Mesenteric fat pad (tissue), 1 donor: ENCODE data around the gene SALL1. TPM values are rescaled to one million over a fixed set of nuclear protein-coding genes. Genes with fewer than 3 reads are reported as not detected.

Source experiments
- DNase-seq: peaks from one replicate; pipeline ENCODE4 v3.0.0-alpha.2; 2020; ENCODE audit warnings: low spot score
- total RNA-seq: library from RNA; stranded (reverse); fragmentation: NEBNext Ultra II Directional; extraction: Animal tissue kit (Norgen Biotek cat#: 25700); gene quantifications from one replicate; pipeline ENCODE4 v1.2.1, GENCODE V29; 2021
- donor health status: DM: yes; HTN: yes; CAD: no.

SALL1 gene
- total RNA-seq, 1 donor from 2014 or later: 0.45 TPM

DNA sequence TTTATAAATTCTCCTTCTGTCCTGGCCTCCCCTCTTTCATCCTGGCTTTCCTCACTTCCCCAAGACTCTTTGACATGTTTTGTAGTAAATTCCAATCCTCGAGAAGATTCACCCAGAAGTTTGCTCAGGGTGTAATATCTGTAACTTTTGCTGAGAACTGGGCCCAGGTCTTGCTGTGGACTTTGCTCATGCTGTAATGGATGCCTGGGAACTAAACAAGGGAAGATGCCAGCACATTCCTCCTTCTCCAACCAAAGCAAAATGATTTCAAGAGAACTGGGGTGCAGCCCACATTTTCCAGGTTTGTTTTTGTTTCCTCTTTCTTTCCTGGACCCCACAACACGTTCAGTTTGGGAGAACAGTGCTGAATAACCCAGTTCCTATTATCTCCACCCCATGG is 6.6 kb upstream of the SALL1 start:
- no peak for DNase-seq

DNA sequence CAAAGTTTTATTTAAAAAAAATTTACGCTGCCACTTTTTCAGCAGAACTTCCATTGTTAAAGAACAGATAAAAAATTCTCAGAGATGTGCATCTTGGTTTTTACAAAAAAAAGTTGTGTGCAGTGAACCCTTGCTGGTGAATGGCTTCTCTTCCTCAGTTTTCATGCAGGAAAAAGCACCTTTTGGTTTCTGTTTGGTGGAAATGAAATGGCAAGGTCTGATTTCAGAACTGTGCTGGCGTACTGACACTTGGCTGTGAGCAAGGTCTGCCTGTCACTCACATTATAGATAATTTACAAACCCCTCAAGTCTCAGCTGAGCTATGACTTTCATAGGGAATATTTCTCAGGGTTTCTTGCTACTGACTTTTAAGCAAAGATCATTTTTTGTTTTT is 5.7 kb upstream of the SALL1 start:
- no peak for DNase-seq

DNA sequence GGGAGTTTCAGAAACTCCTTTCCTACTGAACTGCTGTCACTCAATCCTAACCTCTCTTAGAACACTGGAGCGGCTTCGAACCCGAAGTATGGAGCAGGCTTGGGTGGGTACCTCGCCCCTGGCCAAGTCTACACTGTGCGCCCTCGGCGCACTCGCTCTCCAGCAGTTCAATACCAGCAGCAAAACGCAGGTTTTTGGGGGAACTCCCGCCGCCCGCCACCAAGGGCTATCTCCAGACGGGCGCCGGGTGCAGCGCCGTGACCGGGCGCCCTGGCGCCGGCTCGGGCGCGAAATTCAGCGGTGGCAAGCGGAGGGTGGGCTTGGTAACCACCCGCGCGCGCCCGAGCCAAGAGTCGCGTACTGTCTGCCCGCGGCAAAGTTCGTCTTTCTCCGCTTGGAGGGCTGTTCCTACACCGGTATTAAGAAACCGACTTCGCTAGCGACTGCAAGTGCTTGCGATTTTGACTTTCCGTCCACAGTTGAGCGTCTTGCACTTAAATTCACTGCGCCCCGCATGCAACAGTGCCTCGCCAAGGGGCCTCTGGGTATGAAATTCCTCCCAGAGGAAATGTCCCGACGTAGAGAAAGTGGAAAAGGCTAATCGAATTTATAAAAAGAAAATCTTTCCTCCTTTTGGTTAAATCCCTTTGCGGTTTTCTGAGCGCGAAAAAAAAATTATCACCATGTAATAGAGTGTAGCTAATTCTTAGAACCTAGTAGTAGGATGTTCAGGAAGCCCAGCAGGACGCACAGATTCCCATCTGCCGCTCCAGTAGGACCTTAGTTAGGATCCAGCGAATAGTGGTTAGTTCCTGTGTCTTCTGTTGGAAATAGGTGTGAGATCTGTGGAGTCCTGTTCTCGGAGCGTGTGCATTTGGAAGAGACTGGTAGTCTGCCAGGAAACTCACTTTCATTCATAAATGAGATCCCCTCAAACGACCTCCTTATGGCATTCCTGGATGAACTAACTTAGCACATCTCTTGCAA is 5.0 kb upstream of the SALL1 start:
- DNase-seq: no peak

DNA sequence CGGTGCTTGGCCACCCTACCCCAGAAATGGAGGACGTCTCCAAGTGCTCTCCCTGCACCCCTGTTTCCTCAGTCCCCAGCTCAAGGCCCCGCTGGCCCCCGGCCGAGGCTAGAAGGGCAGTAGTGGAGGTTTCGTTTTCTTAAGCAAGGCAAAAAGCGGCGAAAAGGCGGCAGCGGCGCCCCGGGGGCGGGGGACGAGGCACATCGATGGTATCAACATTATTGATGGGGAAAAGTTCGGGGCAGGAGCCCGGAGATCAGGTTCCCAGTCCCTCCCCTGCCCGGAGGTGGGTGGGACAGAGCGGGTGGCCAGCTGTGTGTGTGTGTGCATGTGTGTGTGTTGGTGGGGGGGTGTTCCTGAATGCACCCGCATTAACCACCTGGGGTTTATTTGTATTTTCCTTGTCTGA is 4.1 kb upstream of the SALL1 start:
- DNase-seq: no peak

DNA sequence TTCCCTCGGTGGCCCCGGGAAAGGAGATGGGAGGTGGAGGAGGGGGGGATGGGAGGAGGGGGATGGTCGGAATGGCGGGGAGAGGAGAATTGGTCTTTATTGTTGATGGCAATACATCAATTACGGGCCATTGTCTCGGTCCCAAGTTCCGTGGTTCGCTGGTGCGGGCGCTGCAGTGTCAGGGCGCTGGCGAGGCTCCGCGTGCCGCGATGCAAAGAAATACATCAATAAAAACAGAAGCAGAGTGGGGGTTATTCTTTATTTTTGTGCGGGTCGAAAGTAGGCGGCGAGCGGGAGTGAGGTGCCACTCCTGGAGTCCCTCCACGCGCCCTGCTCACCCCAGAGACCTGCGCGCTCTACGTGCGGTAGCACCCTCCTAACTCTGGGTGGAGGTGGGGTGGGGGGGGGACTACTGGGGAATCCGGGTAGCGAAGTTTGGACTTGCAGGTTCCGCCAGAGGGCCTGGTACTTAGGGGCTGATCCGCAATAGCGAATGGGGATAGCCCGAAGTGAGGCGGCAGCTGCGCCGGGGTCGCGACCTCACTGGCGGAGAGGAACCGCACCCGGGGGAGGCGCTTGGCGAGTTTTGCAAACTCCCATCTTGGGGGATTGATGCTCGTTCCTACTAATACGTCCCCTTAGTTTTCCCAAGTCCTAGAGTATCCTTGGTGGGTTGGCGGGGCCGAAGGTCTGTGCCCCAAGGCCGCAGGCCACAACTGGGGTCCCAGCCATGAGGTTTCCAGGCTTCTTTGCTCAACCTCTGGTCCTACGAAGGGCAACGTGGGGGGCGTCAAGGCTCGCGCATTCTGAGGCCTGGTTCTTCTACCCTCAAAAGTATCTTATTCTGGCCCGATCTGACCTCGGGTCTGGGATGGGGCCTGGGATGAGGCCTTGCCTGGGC is 3.5 kb upstream of the SALL1 start:
- DNase-seq: no peak

DNA sequence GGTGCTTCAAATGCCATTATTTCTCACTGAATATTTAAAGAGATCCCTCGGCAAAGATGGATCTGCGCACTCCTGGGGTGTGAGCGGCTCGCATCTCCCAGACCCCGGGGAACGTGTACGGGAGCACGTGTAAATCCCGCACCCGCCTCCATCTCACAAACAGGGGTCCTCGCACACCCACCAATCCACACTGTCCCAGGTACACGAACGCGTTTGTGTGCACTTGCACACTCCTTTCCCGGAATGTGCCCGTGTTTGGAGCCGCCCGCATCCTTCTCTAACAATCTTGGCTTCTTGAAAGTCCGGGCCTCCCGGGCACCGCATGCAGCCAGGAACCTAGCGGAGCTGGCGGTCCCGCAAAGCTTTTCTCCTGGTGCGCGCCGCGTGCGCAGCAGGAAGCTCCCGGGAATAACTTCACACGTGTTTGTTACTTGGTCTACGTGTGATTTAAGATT is 2.5 kb upstream of the SALL1 start:
- DNase-seq: no peak

DNA sequence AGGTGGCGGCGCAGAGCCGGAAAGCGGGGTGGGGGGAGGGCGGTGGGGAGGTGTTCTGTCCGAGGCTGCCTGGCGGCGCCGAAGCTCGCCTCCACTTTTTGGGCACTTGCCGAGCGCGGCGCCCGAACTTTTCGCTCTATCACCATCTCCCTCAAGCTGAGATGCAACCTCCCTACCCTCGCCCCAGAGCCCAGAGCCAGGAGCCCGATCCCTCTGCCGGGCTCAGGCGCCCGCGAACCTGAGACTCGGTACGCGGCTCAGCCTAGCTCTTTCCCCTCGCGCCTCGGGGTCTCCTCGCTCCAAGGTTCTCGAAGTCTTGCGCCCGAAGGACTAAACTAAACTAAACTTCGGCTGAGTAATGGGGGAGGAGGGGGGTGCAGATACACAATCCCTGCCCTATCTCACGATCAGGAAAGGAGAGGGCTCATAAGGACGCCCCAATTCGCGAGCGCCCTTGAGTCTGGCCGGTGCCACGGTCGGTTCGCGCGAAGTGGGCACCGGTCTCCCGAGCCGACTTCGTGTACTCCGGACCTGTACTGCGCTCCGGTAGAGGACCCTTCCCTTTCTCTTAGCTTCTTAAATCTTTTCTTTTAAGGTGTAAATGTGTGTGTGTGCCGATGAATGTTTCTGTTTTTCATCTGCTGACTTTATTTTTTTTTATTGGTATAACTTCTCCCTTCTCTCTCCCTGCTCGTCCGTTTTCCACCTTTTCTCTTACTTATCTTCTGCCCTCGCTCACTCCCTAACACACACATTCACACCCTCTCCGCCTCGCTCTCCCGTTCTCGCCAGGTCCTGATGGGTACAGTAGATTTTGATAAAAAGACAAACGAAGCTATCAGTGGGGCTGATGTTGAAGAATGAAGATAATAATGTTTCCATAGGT is 1.9 kb upstream of the SALL1 start:
- DNase-seq: no peak

DNA sequence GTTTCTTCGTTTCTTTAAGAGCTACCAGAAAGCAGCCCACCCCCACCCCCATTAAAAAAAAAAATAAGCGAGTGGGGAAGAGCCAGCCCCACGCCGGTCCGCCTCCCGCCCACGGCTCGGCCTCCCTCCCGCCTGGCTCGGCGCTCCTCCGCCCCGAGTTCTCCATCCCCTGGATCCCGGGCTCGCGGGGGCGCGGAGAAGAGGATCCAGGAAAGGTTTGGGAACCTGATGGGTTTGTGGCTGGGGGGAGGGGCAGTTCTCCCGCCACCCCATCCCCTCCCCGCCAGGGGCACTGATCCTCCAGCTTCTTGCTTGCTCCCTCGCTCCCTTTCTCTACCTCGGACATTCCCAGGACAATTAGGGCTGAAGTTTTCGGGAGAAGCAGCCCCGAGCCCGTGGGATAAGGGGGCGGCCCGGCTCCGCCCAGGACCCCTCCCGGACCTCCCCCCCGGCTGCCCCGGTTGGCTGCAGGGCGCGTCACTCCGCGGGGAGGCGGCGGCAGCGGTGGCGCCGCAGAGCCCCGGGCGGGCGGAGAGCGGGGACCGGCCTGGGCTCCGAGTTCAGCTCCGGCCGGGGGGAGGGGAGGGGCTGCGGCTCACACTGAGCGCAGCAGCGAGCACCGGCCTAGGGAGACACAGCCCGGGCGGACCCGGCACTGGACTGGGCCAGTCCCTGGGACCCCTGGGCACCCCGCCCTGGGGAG is 1.0 kb upstream of the SALL1 start:
- DNase-seq: no peak

DNA sequence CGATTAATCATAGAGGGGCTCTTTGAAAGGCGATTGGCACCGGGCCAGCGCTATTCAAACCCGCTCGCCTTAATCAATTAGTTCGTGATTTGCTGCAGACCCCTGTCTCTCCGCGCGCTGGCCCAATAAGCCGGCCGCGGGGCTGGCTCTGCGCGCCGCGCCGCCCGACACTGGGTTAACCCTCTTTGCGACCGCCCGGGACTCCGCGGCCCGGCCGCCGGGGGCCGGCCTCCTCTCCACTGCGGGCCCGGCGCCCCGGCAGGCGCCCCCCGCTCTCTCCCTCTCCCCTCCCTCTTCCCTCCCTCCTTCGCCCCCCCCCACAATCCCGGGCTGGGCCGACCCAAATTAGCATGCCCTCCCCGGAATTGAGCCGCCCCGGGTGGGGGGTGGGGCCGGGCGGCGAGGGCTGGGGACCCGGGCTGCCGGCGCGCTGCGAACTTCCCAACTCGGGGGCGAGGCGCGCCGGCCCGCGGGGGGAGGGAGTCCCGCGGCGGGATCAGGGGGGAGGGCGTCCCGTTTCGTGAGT is 428 bp upstream of the SALL1 start:
- DNase-seq: no peak

DNA sequence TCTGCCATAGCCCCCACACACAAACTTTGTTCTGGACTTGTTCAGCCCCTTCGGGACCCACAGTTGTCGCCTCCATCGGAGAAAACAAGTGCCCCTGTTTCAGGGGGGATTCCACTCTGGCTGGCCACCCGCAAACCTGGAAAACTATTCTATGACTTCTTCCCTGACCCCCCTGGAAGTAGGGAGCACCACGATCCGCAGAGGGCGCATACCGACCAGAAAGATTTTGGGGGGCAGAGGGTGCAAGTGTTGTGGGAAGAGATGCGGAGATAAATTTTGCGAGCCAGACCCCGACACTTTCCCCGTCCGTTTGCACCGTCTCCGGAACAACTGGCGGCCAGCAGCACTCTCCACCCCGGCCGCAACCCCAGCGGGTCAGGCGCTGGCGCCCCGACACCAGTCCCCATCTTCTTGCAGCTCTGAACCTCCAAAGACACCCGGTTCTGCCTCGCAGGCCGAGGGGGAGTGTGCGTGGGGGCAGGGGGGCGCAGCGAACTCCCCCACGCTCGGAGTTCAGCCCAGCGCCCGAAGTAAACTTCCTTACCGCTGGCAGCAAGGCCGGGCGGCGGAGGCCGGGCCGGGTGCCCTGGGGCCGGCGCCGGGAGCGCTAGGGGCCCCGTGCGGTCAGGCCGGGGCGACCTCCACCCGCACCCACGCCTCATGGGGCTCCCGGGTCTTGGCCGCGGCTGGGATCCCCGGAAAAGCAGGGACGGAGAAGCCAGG is 744 bp downstream of the SALL1 start:
- no peak for DNase-seq

DNA sequence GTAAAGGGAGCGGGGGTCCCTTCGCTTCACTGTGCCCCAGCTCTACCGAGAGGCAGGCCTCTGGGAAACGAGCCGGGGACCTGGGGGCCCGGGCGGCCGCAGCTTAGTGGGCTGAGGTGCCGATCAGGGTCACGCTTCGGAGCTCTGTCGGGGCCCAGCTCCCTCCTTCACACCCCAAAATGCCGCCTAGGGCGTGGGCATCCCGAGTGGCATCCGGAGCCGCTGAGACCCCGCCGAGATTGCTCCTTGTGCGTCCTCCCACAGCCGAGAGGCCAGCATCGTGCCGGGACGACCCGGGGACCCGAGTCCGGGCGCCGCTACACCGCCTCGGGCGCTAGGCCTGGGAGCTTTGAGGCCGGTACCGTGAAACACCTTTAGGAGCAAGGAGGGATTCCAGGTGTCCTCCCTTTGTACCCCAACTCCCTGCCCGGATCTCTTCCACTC is 1.3 kb downstream of the SALL1 start:
- DNase-seq: no peak

DNA sequence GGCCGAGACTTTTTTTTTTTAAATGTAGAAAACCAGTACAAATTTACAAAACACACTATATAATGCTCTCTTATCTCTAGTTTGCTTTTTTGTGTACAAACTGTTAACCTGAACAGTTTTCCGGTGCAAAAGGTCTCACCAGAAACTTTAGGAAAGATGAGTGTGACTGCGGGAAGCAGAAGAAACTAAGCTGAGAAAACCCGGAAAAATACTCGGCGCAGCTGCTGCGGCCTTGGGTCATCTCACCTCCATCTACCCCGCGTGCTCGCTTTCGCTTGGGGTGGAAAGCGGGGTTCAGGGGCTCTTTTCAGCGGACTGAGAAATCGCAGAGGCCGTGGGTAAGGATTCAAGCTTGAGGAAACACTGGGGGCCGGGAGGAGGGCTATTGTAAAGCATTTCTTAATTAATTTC is 1.8 kb downstream of the SALL1 start:
- DNase-seq: no peak

DNA sequence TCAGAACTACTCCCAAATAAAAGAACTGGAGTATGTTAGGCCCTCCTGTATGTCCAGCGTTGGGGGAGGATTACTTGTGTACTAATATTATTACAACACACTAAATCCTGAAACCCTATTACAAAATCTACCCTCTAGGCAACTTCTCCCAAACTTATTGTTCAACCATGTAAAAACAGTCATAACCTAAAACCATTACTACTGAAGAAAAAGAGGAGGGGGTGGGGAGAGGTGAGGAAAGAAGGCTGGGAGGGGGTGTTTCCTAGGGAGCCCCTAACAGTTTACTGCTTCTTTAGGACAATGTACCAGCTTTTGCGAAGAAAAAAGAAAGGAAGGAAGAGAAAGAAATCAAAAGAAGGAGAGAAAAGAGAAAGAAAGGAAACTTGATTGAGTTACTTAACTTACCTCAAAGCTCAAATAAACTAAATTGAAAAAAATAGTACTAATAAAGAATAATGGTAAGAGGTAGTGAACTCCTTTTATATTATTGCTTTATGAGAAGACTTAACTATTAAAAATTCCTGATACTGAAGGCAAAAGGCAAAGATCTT is 2.3 kb downstream of the SALL1 start:
- DNase-seq: no peak

DNA sequence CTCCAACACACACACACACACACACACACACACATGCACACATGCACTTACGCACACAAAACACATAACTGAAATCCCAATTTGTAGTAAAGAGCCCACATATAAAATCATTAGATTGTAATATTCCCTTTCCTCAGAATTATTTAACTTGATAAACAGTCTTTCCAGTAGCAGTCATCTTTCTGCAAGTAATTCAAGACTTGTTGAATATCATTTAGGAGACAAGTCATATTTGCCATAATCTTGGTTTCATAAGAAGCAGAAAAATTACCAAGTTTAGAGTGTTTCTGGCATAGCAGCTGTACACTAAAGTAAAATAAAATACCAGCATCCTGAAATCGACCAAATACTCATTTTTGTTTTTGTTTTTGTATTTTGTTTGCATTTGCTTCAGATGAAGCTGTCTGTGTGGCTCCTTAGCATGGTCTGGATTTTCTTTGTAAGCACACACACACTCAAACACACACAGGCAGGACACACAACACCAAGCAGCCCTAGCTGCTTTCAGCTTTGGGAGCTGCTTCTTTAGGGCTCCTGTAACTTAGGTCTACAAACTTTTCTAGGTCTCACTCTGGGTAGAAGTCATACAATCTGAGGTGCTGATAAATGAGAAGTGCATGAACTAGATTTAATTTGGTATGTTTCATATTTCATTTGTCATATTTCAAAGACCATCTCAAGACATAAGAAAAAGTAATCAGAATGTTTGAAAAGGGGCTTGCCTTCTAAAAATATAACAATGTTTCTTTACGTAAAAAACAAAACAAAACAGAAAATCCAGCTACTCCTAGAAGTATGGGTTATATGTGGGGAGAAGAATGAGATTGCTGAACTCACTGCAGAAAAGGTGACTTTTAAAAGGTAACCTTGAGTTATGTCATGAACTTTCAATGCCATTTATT is 3.0 kb downstream of the SALL1 start:
- no peak for DNase-seq

DNA sequence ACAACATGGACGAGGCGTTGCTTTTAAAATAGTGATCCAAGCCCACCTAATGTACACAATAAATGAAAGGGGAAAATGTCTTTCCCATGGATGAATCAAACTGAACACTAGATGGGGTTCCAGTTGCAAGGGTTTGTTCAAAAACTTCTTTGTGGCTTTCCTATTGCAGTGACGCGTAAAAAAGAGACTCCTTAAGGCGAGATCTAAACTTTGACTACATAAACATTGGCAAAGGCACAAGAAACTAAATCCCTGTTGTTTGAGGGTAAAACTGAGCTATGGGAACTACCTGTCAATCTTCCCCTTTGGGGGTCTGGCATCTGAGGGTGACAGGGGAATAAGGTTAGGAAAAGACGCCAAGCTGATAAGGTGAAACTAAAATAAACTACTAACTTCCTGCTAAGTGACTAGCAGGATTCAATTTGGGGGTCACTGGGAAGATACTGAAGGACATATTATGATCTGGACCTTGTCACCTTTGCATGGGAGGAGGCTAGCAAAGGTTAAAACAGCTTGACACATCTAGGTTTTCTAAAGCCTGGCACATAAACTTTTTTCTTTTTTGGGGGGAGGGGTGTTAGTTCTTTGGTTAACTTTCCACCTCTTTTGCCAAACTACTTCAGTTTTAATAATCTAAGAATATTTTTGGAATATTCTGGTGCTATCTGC is 4.7 kb downstream of the SALL1 start:
- no peak for DNase-seq

DNA sequence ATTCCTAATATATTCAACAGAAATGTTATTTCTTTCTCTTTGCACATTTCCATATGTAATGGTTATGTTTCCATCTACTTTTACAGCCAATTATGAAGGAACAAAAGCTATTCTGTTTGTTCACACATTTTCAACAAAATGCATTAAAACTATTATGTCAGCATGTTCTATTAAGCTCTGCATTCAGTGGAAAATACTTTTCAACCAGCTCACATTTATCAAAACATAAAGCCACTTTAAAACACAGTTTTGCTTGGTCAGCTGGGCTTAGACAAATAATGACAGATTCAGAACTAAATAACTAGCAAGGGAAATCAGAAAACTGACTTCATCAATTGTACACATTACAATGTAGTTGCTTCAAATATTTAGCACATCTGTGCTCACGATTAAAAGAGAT is 6.9 kb downstream of the SALL1 start:
- no peak for DNase-seq

DNA sequence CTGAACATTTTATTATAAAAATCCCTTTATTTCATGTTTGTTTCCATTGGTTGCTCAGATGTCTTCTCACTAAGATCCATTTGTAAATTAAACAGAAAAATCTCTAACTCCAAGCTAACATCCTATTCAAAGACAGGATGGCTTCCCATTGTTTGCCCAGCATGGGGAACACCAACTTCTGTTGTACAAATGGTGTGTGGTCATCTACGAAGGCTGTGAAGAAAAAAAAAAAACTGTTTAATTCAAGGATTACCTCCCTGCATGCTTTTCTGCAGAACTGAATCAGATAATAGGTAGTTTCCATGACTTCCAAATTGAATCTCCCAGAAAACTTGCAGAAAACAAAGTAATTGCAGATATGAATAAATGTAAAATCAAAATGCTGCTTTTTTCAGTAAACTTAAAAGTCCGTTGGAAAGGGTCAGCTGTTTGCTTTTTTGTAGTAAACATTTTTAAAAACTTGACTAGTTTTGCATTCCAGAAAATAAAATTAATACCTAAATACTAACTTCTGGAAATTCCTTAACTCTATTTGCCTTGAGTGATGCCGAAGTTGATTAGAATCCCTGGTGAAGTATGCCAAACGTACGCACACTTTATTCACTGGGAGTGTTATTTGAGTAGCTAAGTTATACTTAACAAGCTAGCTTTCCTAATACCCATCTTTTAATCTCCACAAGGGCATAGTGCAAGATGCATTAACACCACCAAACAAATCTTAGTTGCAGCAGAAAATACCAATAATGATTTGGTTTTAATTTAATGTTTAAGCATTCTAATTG is 7.7 kb downstream of the SALL1 start:
- no peak for DNase-seq
